ENCODE results near the gene SPNS3.

- no peak for TF ChIP-seq CTCF (IDR thresholded peaks at IDR 0.05)
- TF ChIP-seq EP300 (IDR thresholded peaks at IDR 0.05) = no peak
Measured at GRCh38 chr17:4440021-4440420, 6.3 kb downstream of the SPNS3 start.

Data from gastroesophageal sphincter (tissue), 3 donors.